ENCODE measurements around the gene TPTE2. TPM values are rescaled to one million over a fixed set of nuclear protein-coding genes. Genes with fewer than 3 reads are reported as not detected.

The TPTE2 gene
- total RNA-seq, 2 donors from 2014 or later, result 1.1 TPM; not detected in 1

DNA sequence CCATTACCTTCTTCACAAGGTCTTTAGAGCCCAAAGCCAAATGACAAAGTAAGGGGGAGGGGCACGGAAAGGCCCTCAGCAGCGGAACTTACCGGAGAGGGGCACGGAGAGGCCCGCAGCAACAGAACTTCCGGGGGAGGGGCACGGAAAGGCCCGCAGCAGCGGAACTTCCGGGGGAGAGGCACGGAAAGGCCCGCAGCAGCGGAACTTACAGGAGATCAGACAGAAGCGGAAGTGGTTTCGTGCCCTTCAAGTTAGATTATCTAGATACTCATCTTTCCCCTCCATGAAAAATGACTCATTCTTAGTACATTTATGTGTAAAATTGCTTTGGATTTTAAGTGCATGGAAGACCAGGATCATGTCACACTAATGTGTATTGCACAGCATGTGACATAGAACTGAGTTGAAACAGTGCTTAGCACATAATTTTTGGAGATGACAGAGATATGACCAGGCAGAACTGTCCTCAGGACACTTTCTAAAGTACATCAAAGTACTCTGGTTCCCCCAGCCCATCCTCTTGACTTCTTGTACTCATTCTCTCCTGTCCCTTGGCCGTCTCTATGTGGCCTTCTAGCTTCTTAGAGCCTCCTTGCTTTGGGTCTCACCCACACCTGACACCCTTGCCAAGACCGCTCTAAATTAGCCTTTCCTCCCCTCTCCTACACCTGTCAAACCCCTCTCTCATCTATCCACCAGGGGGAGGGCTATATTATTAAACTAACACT lies 25.7 kb upstream of the TPTE2 start:
- DNase-seq (ENCODE audit: low spot score), result no peak
- Histone ChIP-seq H3K27me3 (replicated peaks; ENCODE audit: insufficient read depth) (no peaks in the 10 kb centered on the region), H3K27ac (no peak overlapping the region), H3K9me3 (no peaks in the 10 kb centered on the region), H3K36me3 (no peaks in the 10 kb centered on the region), H3K4me1 (replicated peaks) (no peaks in the 10 kb centered on the region), H3K4me3 (no peak overlapping the region)
- intact Hi-C loops (cut with DNase I), result no loop called here
- TF ChIP-seq POLR2AphosphoS5 (IDR thresholded peaks at IDR 0.05) (no peak), POLR2A (IDR thresholded peaks at IDR 0.05) (no peak)
- TF ChIP-seq, protein P1, sequence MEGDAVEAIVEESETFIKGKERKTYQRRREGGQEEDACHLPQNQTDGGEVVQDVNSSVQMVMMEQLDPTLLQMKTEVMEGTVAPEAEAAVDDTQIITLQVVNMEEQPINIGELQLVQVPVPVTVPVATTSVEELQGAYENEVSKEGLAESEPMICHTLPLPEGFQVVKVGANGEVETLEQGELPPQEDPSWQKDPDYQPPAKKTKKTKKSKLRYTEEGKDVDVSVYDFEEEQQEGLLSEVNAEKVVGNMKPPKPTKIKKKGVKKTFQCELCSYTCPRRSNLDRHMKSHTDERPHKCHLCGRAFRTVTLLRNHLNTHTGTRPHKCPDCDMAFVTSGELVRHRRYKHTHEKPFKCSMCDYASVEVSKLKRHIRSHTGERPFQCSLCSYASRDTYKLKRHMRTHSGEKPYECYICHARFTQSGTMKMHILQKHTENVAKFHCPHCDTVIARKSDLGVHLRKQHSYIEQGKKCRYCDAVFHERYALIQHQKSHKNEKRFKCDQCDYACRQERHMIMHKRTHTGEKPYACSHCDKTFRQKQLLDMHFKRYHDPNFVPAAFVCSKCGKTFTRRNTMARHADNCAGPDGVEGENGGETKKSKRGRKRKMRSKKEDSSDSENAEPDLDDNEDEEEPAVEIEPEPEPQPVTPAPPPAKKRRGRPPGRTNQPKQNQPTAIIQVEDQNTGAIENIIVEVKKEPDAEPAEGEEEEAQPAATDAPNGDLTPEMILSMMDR (IDR thresholded peaks at IDR 0.05), result no peak
- WGBS, result 44% methylated on average over 17 of the region's 17 CpGs

DNA sequence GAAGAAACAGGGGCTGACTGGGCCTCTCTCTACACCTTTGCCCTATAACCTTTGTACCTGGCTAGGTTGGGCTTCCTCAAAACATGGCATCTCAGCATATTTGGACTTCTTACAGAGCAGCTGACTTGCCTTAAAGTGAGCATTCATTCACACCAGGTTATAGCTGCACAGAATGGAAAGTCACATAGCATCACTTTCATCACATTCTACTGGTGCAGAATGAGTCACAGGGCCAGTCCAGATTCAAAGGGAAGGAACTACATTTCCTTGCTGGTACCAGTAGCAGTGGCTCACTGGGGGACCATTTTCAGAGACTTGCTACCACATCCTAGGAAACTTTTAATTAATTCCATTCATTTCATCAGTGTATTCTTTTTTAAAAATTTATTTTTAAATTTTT lies 20.3 kb upstream of the TPTE2 start:
- Histone ChIP-seq H3K4me1 (replicated peaks) (no peaks in the 10 kb centered on the region), H3K4me3 (no peak overlapping the region), H3K9me3 (no peaks in the 10 kb centered on the region), H3K36me3 (no peaks in the 10 kb centered on the region), H3K27me3 (replicated peaks; ENCODE audit: insufficient read depth) (no peaks in the 10 kb centered on the region), H3K27ac (no peak overlapping the region)
- TF ChIP-seq POLR2AphosphoS5 (IDR thresholded peaks at IDR 0.05), result no peak
- DNase-seq (ENCODE audit: low spot score), result no peak
- intact Hi-C loops (cut with DNase I), result no loop called here

DNA sequence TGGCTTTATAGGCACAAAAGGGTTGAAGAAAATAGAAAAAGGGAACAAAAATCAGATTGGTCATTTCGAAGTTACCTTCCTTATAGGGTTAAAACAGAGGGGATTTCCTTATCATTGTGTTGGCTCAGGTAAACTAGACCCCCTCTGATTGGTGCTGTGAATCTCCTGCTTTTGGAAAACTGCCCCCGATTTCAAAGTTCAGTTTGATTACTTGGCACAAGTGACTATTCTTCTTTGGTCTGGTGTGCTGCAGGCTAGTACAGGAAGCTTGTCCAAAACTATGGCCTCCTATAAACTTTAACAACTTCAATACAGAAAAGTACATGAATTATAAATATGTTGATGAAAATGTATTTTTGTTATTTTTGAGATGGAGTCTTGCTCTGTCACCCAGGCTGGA lies 13.9 kb upstream of the TPTE2 start:
- Histone ChIP-seq H3K9me3 (no peaks in the 10 kb centered on the region), H3K27me3 (replicated peaks; ENCODE audit: insufficient read depth) (no peaks in the 10 kb centered on the region), H3K4me1 (replicated peaks) (no peaks in the 10 kb centered on the region), H3K36me3 (no peaks in the 10 kb centered on the region), H3K27ac (no peak overlapping the region), H3K4me3 (no peak overlapping the region)
- DNase-seq (ENCODE audit: low spot score), result no peak
- intact Hi-C loops (cut with DNase I), result no loop called here
- TF ChIP-seq POLR2A (IDR thresholded peaks at IDR 0.05) (no peak), POLR2AphosphoS5 (IDR thresholded peaks at IDR 0.05) (no peak)
- TF ChIP-seq, protein P1 (IDR thresholded peaks at IDR 0.05), result no peak
- 59% methylated on average over 2 of the region's 2 CpGs for WGBS

DNA sequence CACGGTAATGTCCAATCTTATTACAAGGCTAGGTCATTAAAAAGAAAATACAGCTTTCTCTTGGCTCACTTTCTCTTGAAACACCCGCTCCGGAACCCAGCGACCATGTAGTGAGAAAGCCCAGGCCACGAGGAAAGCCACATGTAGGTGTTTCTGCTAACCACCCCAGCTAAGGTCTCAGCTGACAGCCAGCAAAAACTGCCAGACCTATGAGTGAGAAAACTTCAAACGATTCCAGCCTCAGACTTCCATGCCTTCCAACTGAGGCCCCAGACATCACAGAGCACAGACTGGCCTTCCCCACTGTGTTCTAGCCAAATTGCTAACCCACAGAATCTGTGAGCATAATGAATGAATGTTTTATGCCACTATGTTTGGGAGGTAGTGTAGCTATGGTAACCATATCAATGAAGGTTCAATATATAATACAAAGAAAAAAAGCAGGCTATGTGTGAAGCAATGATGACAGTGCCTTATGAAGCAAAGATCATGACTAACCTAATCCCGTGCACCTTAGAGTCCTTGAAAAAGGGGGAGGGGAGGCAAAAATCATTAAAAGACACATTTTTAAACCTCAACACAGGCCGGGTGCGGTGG lies 11.9 kb upstream of the TPTE2 start:
- Histone ChIP-seq H3K4me1 (replicated peaks) (no peaks in the 10 kb centered on the region), H3K4me3 (no peak overlapping the region), H3K36me3 (no peaks in the 10 kb centered on the region), H3K27ac (no peak overlapping the region), H3K9me3 (no peaks in the 10 kb centered on the region), H3K27me3 (replicated peaks; ENCODE audit: insufficient read depth) (no peaks in the 10 kb centered on the region)
- no peak for DNase-seq (ENCODE audit: low spot score)
- WGBS, result 73% methylated on average over 9 of the region's 9 CpGs
- intact Hi-C loops (cut with DNase I), result no loop called here
- TF ChIP-seq POLR2A (IDR thresholded peaks at IDR 0.05) (no peak), POLR2AphosphoS5 (IDR thresholded peaks at IDR 0.05) (no peak)
- TF ChIP-seq, protein P1 (IDR thresholded peaks at IDR 0.05), result no peak

DNA sequence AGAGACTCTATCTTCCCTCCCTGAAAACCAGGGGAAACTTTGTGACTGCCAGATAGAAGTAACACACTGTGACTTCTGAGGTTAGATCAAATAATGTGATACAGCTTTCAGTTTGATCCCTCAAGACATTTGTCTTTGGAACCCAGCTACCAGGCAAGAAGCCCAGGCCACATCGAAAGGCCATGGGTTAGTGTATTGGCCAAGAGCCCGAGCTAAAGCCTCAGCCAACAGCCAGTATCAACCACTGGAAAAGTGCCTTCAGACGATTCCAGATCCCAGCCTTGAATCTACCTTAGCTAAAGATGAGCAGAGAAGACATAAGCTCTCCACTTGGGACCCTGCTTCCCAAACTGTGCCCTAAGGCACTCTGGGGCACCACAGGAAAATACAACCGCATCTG lies 10.9 kb upstream of the TPTE2 start:
- Histone ChIP-seq H3K27ac (no peak overlapping the region), H3K9me3 (no peaks in the 10 kb centered on the region), H3K36me3 (no peaks in the 10 kb centered on the region), H3K27me3 (replicated peaks; ENCODE audit: insufficient read depth) (no peaks in the 10 kb centered on the region), H3K4me1 (replicated peaks) (no peaks in the 10 kb centered on the region), H3K4me3 (no peak overlapping the region)
- intact Hi-C loops (cut with DNase I), result no loop called here
- TF ChIP-seq POLR2A (IDR thresholded peaks at IDR 0.05) (no peak), POLR2AphosphoS5 (IDR thresholded peaks at IDR 0.05) (no peak)
- TF ChIP-seq, protein P1 (IDR thresholded peaks at IDR 0.05), result no peak
- 89% methylated on average over 4 of the region's 4 CpGs for WGBS
- no peak for DNase-seq (ENCODE audit: low spot score)

All from prostate gland (tissue), 2 donors.